Measurements from ENCODE around the gene ZPBP.

ZPBP gene

DNA sequence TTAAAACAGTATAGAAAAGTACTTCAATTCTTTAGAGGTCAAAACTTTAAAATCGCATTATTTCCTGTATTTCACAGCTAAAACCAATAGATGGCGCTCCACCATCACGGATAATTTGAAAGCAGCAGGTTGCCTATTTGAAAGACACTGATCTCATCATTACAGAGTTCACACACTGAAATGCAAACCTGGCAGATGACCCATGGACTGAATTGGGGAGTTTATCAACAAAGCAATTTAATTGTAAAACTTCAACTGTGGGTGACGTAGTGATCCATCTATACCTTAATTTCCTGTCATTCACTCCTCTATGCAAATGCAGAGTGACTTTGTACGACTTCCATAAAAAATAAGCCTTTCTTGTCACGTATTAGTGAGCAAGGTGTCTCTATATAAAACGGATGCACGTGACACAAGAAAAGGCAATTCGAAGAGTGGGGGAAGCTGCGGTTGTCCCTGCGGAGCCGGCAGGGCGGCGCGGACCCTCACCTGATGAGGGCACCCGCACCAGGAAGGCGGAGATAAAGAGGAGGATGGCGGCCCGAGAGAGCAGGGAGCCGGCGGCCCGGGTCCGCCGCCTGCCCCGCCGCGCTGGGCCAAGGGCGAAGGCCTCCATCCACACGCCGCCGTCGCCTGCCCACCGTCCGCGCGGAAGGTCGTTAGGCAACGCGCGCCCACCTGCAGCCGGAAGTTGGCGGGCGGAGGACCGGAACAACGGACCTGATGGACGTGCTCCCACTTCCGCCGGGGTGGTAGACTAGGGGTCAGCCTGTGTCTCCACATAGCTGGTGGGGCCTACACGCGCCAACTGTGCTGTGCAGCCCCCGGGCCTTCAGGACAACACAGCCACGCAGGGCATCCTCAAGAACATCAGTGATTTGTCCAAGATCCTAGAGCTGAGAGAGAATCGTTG is at the start of gene ZPBP:
ZPBP (minus strand) TSS at position 668 of the 913 bp plus-strand sequence; CDS start at position 616, 52 bp downstream.
- DNase-seq (ENCODE audit: low spot score in 2 of 2), result peak in 1 of 2 donors; percentile 43
- Mint-ChIP-seq H3K4me1 (peaks cover 8% of the 10 kb centered on the region), H3K27me3 (no peaks in the 10 kb centered on the region), H3K9me3 (no peaks in the 10 kb centered on the region), H3K4me3 (peak within 1 kb of the TSS; percentile 92), H3K27ac (ENCODE audit: low read depth) (peak within 1 kb of the TSS; percentile 67), H3K36me3 (ENCODE audit: insufficient read depth) (peaks cover 1% of the 10 kb centered on the region)
- ATAC-seq (replicated peaks; ENCODE audit: extremely low read depth, poor library complexity, severe bottlenecking), result peak; percentile 73

GRCh38 chr7:50142425-50143017 is 49.5 kb upstream of the ZPBP start:
- H3K4me3 Mint-ChIP-seq, result peak overlapping the region; percentile 16
- H3K36me3 Mint-ChIP-seq (ENCODE audit: insufficient read depth), result no peaks in the 10 kb centered on the region
- no peaks in the 10 kb centered on the region for H3K9me3 Mint-ChIP-seq
- ATAC-seq (replicated peaks; ENCODE audit: extremely low read depth, poor library complexity, severe bottlenecking), result no peak
- H3K4me1 Mint-ChIP-seq, result peaks cover 4% of the 10 kb centered on the region
- no peak for DNase-seq (ENCODE audit: low spot score in 2 of 2)
- no peak overlapping the region for H3K27ac Mint-ChIP-seq (ENCODE audit: low read depth)
- H3K27me3 Mint-ChIP-seq, result peaks cover 24% of the 10 kb centered on the region

DNA sequence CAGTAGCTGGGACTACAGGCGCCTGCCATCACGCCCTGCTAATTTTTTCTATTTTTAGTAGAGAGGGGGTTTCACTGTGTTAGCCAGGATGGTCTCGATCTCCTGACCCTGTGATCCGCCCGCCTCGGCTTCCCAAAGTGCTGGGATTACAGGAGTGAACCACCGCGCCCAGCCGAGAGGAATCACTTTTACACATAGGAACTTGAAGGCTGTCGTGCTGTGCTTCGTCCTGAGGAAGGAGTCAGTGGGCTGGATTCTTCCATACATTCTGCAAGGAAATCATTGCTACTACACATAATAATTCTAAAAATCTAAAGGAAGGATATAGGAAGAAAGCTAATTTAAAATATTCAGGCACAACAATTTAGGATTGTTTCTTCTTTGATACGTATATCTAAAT is 48.8 kb upstream of the ZPBP start:
- no peaks in the 10 kb centered on the region for H3K9me3 Mint-ChIP-seq
- peaks cover 4% of the 10 kb centered on the region for H3K4me1 Mint-ChIP-seq
- peaks cover 24% of the 10 kb centered on the region for H3K27me3 Mint-ChIP-seq
- H3K27ac Mint-ChIP-seq (ENCODE audit: low read depth), result no peak overlapping the region
- ATAC-seq (replicated peaks; ENCODE audit: extremely low read depth, poor library complexity, severe bottlenecking), result no peak
- no peak for DNase-seq (ENCODE audit: low spot score in 2 of 2)
- H3K4me3 Mint-ChIP-seq, result no peak overlapping the region
- no peaks in the 10 kb centered on the region for H3K36me3 Mint-ChIP-seq (ENCODE audit: insufficient read depth)

DNA sequence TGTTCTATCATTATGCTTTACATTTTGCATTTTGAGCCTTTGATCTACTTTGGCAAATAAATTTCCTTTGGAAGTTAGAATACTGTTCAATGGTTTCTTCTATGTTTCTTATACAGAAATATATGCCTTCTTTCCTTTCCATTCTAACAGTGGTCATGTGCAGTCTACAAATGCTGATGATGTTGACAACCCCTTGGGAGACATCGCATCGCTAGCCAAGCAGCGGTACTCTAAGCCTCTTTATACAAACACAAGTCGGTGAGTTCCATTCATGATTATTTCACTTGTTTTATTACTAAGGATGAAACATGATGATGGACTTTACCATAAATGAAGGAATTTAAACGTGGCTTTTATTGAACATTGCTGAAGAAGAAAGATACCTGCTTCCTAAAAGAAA is 48.1 kb upstream of the ZPBP start:
- Mint-ChIP-seq H3K27ac (ENCODE audit: low read depth) (no peak overlapping the region), H3K27me3 (peaks cover 24% of the 10 kb centered on the region), H3K4me3 (no peak overlapping the region), H3K9me3 (no peaks in the 10 kb centered on the region), H3K36me3 (ENCODE audit: insufficient read depth) (no peaks in the 10 kb centered on the region), H3K4me1 (peaks cover 4% of the 10 kb centered on the region)
- ATAC-seq (replicated peaks; ENCODE audit: extremely low read depth, poor library complexity, severe bottlenecking) (no peak), DNase-seq (ENCODE audit: low spot score in 2 of 2) (no peak)

DNA sequence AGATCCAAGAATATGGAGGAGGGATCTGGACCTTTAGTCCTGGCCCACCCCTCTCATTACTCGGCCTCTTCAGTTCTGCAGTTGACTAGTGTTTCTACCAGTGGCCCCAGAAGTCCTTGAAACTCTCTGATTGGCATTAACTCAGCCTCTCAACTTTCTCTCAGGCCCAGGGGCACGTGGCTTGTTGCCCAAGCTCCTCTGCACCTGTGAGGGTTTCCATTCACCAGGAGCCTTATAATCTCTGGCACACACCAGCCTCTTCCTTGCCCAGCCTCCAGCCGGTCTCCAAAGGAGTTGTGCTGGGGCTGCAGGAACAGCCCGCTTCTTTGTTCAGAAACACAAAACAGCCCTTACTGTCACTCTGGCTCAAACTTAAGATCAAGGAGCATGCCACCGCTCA is 47.6 kb upstream of the ZPBP start:
- DNase-seq (ENCODE audit: low spot score in 2 of 2), result no peak
- no peaks in the 10 kb centered on the region for H3K36me3 Mint-ChIP-seq (ENCODE audit: insufficient read depth)
- no peaks in the 10 kb centered on the region for H3K9me3 Mint-ChIP-seq
- H3K4me3 Mint-ChIP-seq, result no peak overlapping the region
- H3K4me1 Mint-ChIP-seq, result peaks cover 4% of the 10 kb centered on the region
- no peak overlapping the region for H3K27ac Mint-ChIP-seq (ENCODE audit: low read depth)
- no peak for ATAC-seq (replicated peaks; ENCODE audit: extremely low read depth, poor library complexity, severe bottlenecking)
- H3K27me3 Mint-ChIP-seq, result peaks cover 24% of the 10 kb centered on the region

GRCh38 chr7:50138101-50138500 is 45.1 kb upstream of the ZPBP start:
- DNase-seq (ENCODE audit: low spot score in 2 of 2) (no peak), ATAC-seq (replicated peaks; ENCODE audit: extremely low read depth, poor library complexity, severe bottlenecking) (no peak)
- peaks cover 4% of the 10 kb centered on the region for H3K4me1 Mint-ChIP-seq
- no peak overlapping the region for H3K27ac Mint-ChIP-seq (ENCODE audit: low read depth)
- no peaks in the 10 kb centered on the region for H3K9me3 Mint-ChIP-seq
- no peaks in the 10 kb centered on the region for H3K36me3 Mint-ChIP-seq (ENCODE audit: insufficient read depth)
- no peak overlapping the region for H3K4me3 Mint-ChIP-seq
- peaks cover 24% of the 10 kb centered on the region for H3K27me3 Mint-ChIP-seq

GRCh38 chr7:50125766-50126165 is 32.7 kb upstream of the ZPBP start:
- no peak for ATAC-seq (replicated peaks; ENCODE audit: extremely low read depth, poor library complexity, severe bottlenecking)
- H3K4me1 Mint-ChIP-seq, result no peaks in the 10 kb centered on the region
- H3K27me3 Mint-ChIP-seq, result peaks cover 5% of the 10 kb centered on the region
- H3K4me3 Mint-ChIP-seq, result no peak overlapping the region
- H3K9me3 Mint-ChIP-seq, result no peaks in the 10 kb centered on the region
- no peak overlapping the region for H3K27ac Mint-ChIP-seq (ENCODE audit: low read depth)
- DNase-seq (ENCODE audit: low spot score in 2 of 2), result no peak
- no peaks in the 10 kb centered on the region for H3K36me3 Mint-ChIP-seq (ENCODE audit: insufficient read depth)

DNA sequence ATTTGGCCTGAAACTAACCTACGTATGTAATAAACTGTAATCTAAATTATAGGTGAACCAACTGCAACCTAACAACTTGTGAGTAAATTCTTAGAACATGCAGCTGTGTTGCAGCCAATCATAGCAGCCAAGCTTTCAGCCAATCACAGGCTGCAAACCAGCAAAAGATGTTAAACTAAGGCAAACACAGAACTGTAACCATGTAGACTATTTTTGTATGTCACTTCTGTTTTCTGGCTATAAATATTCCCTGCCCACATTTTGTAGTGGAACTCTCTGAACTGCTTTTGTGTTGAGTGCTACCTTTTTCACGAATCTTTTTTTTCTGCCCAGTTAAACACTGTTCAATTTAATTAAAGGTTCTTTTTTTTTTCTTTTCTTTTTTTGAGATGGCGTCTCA is 28.2 kb upstream of the ZPBP start:
- Mint-ChIP-seq H3K27ac (ENCODE audit: low read depth) (no peak overlapping the region), H3K27me3 (peaks cover 47% of the 10 kb centered on the region), H3K9me3 (no peaks in the 10 kb centered on the region), H3K36me3 (ENCODE audit: insufficient read depth) (no peaks in the 10 kb centered on the region), H3K4me1 (no peaks in the 10 kb centered on the region), H3K4me3 (no peak overlapping the region)
- no peak for ATAC-seq (replicated peaks; ENCODE audit: extremely low read depth, poor library complexity, severe bottlenecking)
- DNase-seq (ENCODE audit: low spot score in 2 of 2), result no peak

DNA sequence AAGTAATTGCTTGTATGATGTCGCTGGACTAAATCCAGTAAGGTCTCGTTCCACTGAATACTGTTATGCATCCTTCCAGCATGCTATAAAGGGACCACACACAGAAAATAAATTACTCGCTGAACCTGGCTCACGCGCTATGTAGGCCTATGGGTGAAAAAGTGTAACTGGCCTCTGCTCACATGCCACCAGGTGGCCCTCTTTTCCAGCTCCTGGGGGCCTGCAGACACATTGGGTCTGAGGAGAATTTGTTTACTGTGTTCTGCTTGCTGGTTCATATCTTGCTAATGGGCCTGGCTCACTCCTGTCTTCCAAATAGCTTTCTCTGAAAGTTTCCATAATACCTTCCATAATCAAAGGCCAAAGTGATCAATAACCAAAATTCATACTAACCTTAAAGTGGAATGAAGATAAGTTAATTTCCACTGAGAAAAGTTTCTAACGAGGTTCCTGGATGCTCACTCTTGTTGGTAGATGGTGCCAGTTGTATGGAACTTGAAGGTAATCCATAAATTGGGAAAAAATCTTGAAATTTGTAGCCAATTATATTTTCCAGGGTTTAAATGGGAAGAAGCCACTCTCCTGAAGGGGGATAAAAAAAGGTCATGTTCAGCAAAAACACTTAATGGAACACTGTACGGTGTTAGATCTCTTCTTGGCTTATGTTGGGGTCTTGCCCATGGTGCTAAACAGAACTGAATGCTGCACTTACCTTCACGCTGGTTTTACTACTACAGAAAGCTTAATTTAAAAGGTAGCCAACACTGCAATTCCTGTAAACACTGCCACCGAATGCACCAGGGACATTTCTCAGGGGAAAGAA is 27.0 kb upstream of the ZPBP start:
- H3K4me3 Mint-ChIP-seq, result no peak overlapping the region
- no peak overlapping the region for H3K27ac Mint-ChIP-seq (ENCODE audit: low read depth)
- no peaks in the 10 kb centered on the region for H3K4me1 Mint-ChIP-seq
- peaks cover 59% of the 10 kb centered on the region for H3K27me3 Mint-ChIP-seq
- DNase-seq (ENCODE audit: low spot score in 2 of 2) (no peak), ATAC-seq (replicated peaks; ENCODE audit: extremely low read depth, poor library complexity, severe bottlenecking) (no peak)
- no peaks in the 10 kb centered on the region for H3K9me3 Mint-ChIP-seq
- H3K36me3 Mint-ChIP-seq (ENCODE audit: insufficient read depth), result no peaks in the 10 kb centered on the region

DNA sequence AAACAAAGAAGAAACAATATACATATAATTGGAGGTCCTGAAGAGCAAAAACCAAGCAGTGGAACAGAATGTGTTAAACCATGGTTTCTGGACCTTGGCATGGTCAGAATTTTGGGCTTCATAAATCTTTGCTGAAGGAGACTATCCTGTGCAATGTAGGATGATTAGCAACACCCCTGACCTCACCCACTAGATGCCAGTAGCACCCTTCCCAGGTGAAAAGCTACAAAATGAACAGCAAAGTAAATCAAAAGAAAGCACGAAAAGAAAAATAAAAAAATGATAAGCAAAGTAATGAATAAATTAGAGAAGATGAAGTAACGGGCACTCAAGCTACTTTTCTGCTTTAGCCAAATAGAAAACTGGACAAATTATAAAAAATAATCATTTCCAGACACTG is 19.2 kb upstream of the ZPBP start:
- Mint-ChIP-seq H3K27ac (ENCODE audit: low read depth) (no peak overlapping the region), H3K4me1 (no peaks in the 10 kb centered on the region), H3K9me3 (peaks cover 7% of the 10 kb centered on the region), H3K27me3 (peaks cover 60% of the 10 kb centered on the region), H3K36me3 (ENCODE audit: insufficient read depth) (no peaks in the 10 kb centered on the region), H3K4me3 (no peak overlapping the region)
- ATAC-seq (replicated peaks; ENCODE audit: extremely low read depth, poor library complexity, severe bottlenecking), result no peak
- DNase-seq (ENCODE audit: low spot score in 2 of 2), result no peak

DNA sequence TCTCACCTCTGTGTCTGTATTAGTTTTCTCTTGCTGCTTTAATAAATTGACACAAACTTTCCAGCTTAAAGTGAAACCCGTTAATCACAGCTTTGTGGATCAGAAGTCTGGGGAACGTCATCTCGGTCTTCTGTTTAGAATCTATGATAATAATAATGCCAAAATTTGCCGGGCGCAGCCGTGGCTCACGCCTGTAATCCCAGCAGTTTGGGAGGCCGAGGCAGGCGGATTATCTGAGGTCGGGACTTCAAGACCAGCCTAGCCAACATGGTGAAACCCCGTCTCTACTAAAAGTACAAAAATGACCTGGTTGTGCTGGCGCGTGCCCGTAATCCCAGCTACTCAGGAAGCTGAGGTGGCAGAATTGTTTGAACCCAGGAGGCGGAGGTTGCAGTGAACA is 8.8 kb upstream of the ZPBP start:
- H3K36me3 Mint-ChIP-seq (ENCODE audit: insufficient read depth), result peaks cover 1% of the 10 kb centered on the region

DNA sequence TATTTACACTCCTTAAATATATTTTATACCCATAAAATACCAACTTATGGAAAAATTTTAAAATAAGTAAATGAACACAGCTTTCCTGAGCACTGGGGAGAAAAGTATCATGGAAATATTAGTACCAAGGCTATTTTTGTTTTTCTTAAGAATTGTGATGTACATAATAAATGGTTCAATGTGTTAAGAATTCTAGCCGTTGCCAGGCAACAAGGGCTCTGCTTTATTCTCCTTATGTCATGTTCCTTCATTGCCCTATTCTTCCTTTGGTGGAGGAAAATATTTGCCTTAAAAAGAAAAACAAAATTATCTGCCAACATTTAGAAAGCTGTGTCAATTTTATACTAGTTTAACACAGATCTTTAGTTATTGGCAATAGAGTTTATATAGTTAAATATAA is 2.6 kb upstream of the ZPBP start:
- peaks cover 19% of the 10 kb centered on the region for H3K27me3 Mint-ChIP-seq
- ATAC-seq (replicated peaks; ENCODE audit: extremely low read depth, poor library complexity, severe bottlenecking), result no peak
- no peaks in the 10 kb centered on the region for H3K36me3 Mint-ChIP-seq (ENCODE audit: insufficient read depth)
- H3K9me3 Mint-ChIP-seq, result no peaks in the 10 kb centered on the region
- H3K4me1 Mint-ChIP-seq, result peaks cover 8% of the 10 kb centered on the region
- H3K27ac Mint-ChIP-seq (ENCODE audit: low read depth), result no peak overlapping the region
- no peak for DNase-seq (ENCODE audit: low spot score in 2 of 2)
- no peak overlapping the region for H3K4me3 Mint-ChIP-seq

More for the DNA sequence above, 8.8 kb upstream of the ZPBP start:
- no peak for DNase-seq (ENCODE audit: low spot score in 2 of 2)
- no peak overlapping the region for H3K27ac Mint-ChIP-seq (ENCODE audit: low read depth)
- H3K9me3 Mint-ChIP-seq, result no peaks in the 10 kb centered on the region
- H3K4me3 Mint-ChIP-seq, result no peak overlapping the region
- peaks cover 74% of the 10 kb centered on the region for H3K27me3 Mint-ChIP-seq
- H3K4me1 Mint-ChIP-seq, result no peaks in the 10 kb centered on the region
- no peak for ATAC-seq (replicated peaks; ENCODE audit: extremely low read depth, poor library complexity, severe bottlenecking)
